ENCODE results near the gene LCE6A.

The LCE6A gene

DNA sequence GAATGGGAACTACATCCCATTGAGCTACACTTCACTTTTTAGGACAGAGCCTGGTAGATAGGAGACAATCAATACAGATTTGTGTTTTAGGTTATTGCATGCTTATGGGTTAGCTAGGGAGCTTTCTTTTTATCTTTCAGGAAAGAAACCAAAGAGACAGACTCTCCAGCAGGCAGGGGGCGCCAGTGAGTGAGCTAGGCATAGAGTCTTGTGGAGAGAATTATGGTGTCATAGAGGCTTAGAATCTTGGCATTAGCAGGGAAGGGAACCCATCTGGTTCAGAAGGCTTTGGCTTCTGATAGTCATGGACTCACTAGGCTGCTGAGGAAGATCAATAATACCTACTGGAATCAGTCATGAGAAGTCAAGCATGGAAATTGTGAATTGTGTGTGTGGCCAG, 35.4 kb downstream of the LCE6A start, which contains the start of gene SMCP:
Gene SMCP (plus strand): TSS at position 281 of the 400 bp plus-strand sequence. CDS start 6,101 bp downstream, outside the sequence.
- no peak for DNase-seq

GRCh38 chr1:152879559-152880198, 37.0 kb downstream of the LCE6A start:
- DNase-seq = no peak

DNA sequence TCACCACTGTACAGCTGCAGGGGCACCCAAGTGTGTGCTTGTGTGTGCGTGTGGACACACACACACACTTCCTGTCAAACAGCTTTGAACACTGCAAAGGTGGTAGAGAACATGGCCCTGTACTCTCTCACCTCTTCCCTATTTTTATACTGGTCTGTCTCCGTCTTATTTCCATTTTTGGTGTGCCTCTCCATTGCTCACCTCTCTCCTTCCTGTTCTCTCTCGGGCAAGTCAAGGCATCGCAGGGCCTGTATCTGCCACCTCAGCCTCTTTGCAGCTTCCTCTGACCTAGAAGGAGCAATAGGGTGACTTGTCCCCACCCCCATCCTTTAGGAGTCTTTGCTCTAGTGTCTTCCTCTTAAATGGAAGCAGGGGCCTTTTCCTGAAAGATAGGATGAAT, 37.7 kb downstream of the LCE6A start:
- no peak for DNase-seq

GRCh38 chr1:152880907-152881306, 38.3 kb downstream of the LCE6A start:
- no peak for DNase-seq

- DNase-seq = no peak
Observed at GRCh38 chr1:152884085-152884484, 41.4 kb downstream of the LCE6A start.

DNA sequence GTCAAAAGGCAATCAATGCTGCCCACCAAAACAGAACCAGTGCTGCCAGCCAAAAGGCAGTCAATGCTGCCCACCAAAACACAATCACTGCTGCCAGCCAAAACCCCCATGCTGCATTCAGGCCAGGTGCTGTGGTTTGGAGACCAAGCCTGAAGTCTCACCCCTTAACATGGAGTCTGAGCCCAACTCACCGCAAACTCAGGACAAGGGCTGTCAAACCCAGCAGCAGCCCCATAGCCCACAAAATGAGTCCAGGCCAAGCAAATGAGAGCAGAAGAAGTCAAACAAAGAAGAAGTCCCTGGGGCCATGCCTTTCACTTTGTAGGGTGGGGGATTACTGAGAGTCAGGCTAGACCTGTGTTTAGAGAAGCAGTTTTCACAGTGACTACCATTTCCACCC, 41.9 kb downstream of the LCE6A start:
- DNase-seq = no peak

DNA sequence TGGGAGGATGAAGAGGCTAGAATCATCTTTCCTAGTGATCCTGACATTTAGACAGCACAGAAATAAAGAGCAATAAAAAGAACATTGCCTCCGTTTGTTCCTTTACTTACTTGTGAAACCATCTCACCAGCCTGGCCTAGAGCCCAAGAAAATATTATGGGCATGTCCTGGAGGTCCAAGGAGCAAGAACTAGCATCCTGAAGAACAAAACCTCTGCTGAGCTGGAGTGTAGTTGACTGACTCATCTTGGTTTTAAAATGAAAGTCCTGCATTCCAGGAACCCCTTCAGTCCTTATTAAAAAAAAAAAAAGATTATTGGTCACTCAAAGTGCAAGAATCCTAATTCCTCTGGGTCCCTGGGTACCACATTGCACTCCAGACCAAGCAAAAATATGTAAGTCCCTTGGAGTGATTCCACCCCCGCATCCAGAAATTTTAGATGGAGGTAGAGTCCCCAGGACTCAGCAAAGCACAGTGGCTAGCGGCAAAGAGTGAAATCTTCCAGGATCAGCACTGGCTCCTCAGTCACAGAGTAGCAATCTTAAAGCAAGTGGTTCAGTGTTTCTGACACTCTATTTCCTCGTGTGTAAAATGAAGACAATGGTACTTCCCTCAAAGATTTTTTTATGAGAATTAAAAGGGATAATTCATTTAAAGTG, 42.4 kb downstream of the LCE6A start:
- DNase-seq = peak; percentile 67

DNA sequence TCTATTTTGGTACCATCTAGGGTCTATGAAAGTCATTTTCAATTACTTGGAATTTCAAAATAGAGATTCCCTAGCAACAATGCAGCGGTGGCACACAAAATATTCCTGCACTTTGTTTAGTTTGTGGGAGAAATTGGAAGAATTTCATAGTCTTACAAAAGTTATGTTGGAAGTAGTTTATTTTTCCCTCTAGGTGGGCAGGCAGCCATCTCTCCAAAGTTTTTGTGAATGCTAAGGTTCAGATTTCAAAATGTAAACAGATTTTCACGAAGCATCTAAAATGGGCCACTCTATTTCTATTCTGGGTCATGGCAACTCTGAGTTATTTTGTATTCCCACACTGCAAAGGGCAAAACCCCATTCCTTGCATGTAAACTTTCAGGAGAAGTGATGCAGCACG, 43.4 kb downstream of the LCE6A start:
- peak; percentile 28 for DNase-seq

DNA sequence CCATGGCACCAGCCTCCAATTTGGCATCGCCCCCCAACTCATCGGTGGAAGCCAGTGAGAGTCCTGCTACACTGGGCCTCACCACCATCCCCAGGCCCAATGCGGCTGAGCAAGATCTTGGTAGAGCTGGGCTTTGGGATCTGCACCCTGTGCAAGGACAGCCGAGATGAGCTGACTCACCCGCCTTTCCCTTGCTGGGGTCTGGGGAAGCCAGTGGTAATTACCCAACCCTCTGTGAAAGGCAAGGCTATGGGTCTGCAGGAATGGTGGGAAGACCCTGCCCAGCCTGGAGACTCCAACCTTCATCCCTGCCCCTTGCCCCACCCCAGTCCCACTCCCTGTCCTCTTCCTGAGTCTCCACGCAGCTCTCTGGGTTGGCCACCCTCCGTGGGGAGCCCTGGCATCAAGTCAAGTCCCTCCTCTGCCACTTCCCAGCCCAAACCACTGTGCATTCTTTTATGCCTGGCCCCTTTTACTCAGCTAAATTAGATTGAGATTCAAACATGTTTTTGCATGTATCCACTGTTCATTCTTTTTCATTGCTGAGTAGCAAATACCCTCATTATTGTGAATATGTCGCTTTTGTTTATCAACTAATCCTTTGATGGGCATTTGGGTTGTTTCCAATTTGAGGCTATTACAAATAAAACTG, 44.2 kb downstream of the LCE6A start:
- no peak for DNase-seq

DNA sequence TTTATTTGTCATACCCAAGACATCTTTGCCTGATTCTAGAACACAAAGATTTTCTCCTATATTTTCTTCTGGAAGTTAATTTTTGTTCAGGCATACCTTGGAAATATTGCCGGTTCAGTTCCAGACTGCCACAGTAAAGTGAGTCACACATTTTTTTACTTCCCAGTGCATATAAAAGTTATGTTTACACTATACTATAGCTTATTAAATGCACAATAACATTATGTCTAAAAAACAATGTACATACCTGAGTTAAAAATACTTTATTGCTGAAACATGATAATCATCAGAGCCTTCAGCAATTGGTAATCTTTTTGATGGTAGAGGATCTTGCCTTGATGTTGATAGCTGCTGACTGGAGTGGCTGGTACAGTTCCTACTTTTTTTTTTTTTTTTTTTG, 45.5 kb downstream of the LCE6A start:
- DNase-seq = no peak

All from fibroblast of skin of right biceps (primary cell).